Renal cortex interstitium (tissue), 15 donors: ENCODE results near the gene CUL4B. TPM values are rescaled to one million over a fixed set of nuclear protein-coding genes. Genes with fewer than 3 reads are reported as not detected.
"Not testable (repeated sequence)": the region's sequence is repeated elsewhere in the genome, so short reads cannot be mapped to it uniquely, and the experiment has no call there.

Experiments
- DNase-seq, 11 donors: peaks; one replicate each; pipeline ENCODE4 v3.0.0-alpha.2; 2013; ENCODE audit warnings: low read depth in 9 of 11, low spot score in 4 of 11; ENCODE audit errors: extremely low read depth in 1 of 11
- long read RNA-seq, 16 experiments: transcript quantifications; one replicate each; lab custom pipeline, GENCODE V29; 2026
- polyA plus RNA-seq, 3 donors: library from polyadenylated mRNA; unstranded; fragments of 120-200 nt; gene quantifications; one replicate each; pipeline ENCODE4 v1.2.1, GENCODE V29; 2013; ENCODE audit not compliant: insufficient read length in 3 of 3

Gene CUL4B
- polyA plus RNA-seq = 10 to 100 TPM; 64.6 to 79.6 (median 74.2) TPM
- long read RNA-seq, donor 1, full-length matches to known transcripts = 3 of 113 reads
- long read RNA-seq, donor 1, partial matches to known transcripts = 58 of 113 reads
- long read RNA-seq, donor 1, other reads (novel, unspliced or antisense) = 52 of 113 reads
- long read RNA-seq, donor 2, partial matches to known transcripts = 6 of 6 reads
- long read RNA-seq, donor 2, other reads (novel, unspliced or antisense) = 0 of 6 reads
- long read RNA-seq, donor 3, full-length matches to known transcripts = 4 of 139 reads
- long read RNA-seq, donor 3, partial matches to known transcripts = 53 of 139 reads
- long read RNA-seq, donor 3, other reads (novel, unspliced or antisense) = 82 of 139 reads
- long read RNA-seq, donor 4, partial matches to known transcripts = 37 of 83 reads
- long read RNA-seq, donor 4, other reads (novel, unspliced or antisense) = 46 of 83 reads
- long read RNA-seq, donor 5, full-length matches to known transcripts = 7 of 7 reads
- long read RNA-seq, donor 5, partial matches to known transcripts = 0 of 7 reads
- long read RNA-seq, donor 5, other reads (novel, unspliced or antisense) = 0 of 7 reads
- long read RNA-seq, donor 6, full-length matches to known transcripts = 4 of 4 reads
- long read RNA-seq, donor 6, partial matches to known transcripts = 0 of 4 reads
- long read RNA-seq, donor 6, other reads (novel, unspliced or antisense) = 0 of 4 reads
- long read RNA-seq, donor 7, full-length matches to known transcripts = 2 of 131 reads
- long read RNA-seq, donor 7, partial matches to known transcripts = 60 of 131 reads
- long read RNA-seq, donor 7, other reads (novel, unspliced or antisense) = 69 of 131 reads
- long read RNA-seq, donor 8, full-length matches to known transcripts = 5 of 207 reads
- long read RNA-seq, donor 8, partial matches to known transcripts = 117 of 207 reads
- long read RNA-seq, donor 8, other reads (novel, unspliced or antisense) = 85 of 207 reads
- long read RNA-seq, donor 9, full-length matches to known transcripts = 3 of 72 reads
- long read RNA-seq, donor 9, partial matches to known transcripts = 25 of 72 reads
- long read RNA-seq, donor 9, other reads (novel, unspliced or antisense) = 44 of 72 reads
- long read RNA-seq, donor 10, full-length matches to known transcripts = 6 of 116 reads
- long read RNA-seq, donor 10, partial matches to known transcripts = 53 of 116 reads
- long read RNA-seq, donor 10, other reads (novel, unspliced or antisense) = 57 of 116 reads
- long read RNA-seq, donor 11, full-length matches to known transcripts = 4 of 75 reads
- long read RNA-seq, donor 11, partial matches to known transcripts = 20 of 75 reads
- long read RNA-seq, donor 11, other reads (novel, unspliced or antisense) = 51 of 75 reads
- long read RNA-seq, donor 12, full-length matches to known transcripts = 1 of 134 reads
- long read RNA-seq, donor 12, partial matches to known transcripts = 85 of 134 reads
- long read RNA-seq, donor 12, other reads (novel, unspliced or antisense) = 48 of 134 reads
- long read RNA-seq, donor 13, full-length matches to known transcripts = 9 of 274 reads
- long read RNA-seq, donor 13, partial matches to known transcripts = 162 of 274 reads
- long read RNA-seq, donor 13, other reads (novel, unspliced or antisense) = 103 of 274 reads
- long read RNA-seq, donor 14, full-length matches to known transcripts = 3 of 143 reads
- long read RNA-seq, donor 14, partial matches to known transcripts = 140 of 143 reads
- long read RNA-seq, donor 14, other reads (novel, unspliced or antisense) = 0 of 143 reads
- long read RNA-seq, donor 15, partial matches to known transcripts = 0 of 14 reads
- long read RNA-seq, donor 15, other reads (novel, unspliced or antisense) = 14 of 14 reads
- long read RNA-seq, donor 16, full-length matches to known transcripts = 7 of 222 reads
- long read RNA-seq, donor 16, partial matches to known transcripts = 64 of 222 reads
- long read RNA-seq, donor 16, other reads (novel, unspliced or antisense) = 151 of 222 reads

GRCh38 chrX:120560842-120561633 lies at the start of gene CUL4B:
CUL4B (minus strand) TSS chrX:120560962; CDS start chrX:120560638, 324 bp downstream.
- peak; percentile 78 to 94 (median 89) for DNase-seq

DNA sequence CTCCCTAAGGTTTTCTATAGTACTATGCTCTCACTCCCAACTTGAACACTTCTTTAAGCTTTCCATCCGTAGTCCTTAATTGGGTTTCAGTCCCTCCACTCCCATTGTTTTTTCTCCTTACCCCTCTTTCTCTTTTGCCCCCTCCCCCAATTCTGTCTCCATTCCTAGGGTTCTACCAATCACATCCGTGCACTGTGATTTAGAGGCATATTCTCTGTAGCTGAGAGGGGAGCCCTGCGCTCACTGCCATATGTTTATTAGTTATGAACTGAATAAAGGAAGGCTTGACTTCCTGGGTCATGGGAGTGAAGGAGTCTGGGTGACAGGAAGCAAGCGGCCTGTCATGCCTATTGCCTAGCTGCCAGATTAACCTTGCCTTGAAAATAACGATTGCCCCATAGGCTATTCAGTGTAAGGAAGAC lies 43.6 kb upstream of the CUL4B start:
- DNase-seq = peak in 6 of 11 donors; percentile 1 to 8 (median 4)

DNA sequence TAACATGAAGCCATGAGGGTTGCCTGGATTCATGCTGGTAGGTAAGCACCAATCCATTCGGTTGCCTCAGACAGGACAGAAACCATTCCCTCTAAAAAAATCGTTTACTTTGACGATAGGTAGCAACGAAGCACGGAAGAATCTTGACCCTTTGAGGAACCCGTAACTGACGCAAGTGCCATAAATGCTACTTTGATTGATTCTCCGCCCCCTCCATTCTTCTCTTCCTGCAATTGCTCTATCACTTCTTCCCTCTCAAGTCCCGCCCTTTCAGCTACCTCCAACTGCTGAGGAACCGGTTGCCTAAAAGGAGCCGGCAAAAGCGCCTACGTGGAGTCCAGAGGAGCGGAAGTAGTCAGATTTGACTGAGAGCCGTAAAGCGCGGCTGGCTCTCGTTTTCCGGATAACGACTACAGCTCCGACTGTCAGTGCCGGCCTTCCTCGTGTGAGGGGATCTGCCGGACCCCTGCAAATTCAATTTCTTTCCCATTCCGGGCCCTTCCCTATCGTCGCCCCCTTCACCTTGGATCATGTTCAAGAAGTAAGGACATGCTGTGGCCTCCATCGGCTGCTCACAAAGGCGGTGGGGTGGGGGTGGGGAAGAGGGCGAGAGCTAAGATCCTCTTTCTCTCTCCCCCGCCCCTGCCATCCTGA lies 43.1 kb upstream of the CUL4B start, which contains the start of gene MCTS1:
Gene MCTS1 (plus strand): TSS at position 395 of the 654 bp plus-strand sequence. CDS start 136 bp downstream, at position 531.
- DNase-seq = peak; percentile 68 to 89 (median 76)

GRCh38 chrX:120585702-120586101 lies 24.9 kb upstream of the CUL4B start:
- no peak for DNase-seq

- no peak for DNase-seq
Observed at GRCh38 chrX:120575379-120576114, 14.8 kb upstream of the CUL4B start.

GRCh38 chrX:120573806-120574205 lies 13.0 kb upstream of the CUL4B start:
- DNase-seq = not testable (repeated sequence)

- DNase-seq = no peak
Observed at GRCh38 chrX:120570011-120570600, 9.3 kb upstream of the CUL4B start.

DNA sequence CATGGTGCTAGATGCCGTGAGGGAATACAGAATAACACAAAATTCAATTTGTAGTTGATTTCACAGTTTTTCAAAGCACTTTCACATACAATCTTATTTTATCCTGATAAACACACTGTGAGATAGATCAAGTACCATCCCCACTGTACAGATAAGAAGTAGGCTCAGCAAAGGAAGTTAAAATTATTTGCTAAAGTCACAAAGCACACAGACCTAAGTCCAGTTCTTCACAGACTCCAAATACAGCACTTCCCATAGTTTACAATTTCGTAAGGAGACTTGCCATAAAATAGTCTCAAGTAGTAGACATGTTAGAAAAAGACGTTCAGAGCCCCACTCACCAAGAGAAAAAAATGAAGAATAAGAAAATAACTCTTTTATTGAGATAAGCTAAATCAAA lies 7.8 kb upstream of the CUL4B start:
- no peak for DNase-seq

- no peak for DNase-seq
Observed at GRCh38 chrX:120568035-120568434, 7.3 kb upstream of the CUL4B start.

- DNase-seq = no peak
Observed at GRCh38 chrX:120566817-120567216, 6.1 kb upstream of the CUL4B start.

DNA sequence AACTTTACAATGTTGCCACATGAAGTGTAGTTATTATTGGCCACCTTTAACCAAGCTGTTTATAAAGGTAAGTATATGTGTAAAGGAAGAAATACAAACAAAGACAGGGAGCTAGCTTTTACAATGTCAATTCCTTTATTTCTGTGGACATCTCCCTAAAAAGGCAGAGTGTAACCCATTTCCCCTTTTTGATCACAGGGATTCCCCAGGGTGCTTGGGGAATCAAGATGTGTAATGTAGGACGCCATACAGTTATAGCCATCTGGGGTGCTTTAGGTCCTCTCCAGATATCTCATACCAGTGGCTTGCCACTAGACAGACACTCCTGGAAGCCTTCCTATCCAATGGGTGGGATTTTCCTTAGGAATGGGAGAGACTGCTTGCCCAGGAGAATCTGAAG lies 4.2 kb upstream of the CUL4B start:
- no peak for DNase-seq

GRCh38 chrX:120562569-120562926 lies 1.8 kb upstream of the CUL4B start:
- DNase-seq = no peak

DNA sequence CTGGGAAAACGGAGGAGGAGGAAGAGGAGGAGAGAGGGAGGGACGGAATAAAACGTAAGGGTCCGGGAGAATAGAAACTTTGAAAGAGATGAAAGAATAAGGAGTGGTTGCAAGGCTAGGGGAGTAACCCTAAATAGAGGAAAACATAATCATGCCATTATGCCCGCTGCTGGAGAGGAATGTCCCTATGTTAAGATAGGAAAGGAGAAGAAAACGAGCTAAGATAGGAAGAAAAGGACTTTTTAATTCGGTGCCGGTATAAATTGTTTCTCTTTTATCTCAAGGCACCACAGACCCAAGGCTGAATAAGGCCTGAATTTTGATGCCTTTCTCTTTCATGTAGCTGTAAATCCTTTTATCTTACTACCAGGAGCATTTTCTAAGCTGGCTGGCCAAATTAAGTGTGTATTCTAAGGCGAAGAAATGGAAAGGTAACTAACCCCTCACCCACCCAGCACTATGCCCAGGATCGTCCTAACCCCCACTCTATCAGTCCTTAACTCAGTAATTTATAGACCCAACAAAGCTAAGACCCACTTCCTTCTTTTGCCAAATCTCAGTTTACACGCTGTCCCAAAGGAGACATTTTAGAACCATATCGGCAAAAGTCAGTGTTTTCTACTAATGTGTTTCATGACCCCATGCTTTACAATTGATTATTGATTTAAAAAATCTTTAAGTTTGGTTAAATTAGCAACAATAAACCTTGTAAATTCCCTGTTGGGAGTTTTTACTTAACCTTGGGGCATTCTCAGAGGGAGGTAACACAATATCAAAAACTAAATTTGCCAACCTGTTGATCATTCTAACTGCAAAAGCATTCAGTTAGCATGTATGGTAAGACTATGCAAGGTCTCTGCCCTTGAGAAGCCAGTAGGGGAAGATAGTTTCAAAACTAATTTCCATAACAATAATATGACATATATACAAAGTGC lies 1.1 kb upstream of the CUL4B start:
- DNase-seq = no peak

- DNase-seq = peak in 5 of 11 donors; percentile 8 to 43 (median 20)
Observed at GRCh38 chrX:120560405-120560841, 339 bp downstream of the CUL4B start.
